ENCODE measurements around the gene MELK.
"Not testable (repeated sequence)": the region's sequence is repeated elsewhere in the genome, so short reads cannot be mapped to it uniquely, and the experiment has no call there.

Gene MELK

DNA sequence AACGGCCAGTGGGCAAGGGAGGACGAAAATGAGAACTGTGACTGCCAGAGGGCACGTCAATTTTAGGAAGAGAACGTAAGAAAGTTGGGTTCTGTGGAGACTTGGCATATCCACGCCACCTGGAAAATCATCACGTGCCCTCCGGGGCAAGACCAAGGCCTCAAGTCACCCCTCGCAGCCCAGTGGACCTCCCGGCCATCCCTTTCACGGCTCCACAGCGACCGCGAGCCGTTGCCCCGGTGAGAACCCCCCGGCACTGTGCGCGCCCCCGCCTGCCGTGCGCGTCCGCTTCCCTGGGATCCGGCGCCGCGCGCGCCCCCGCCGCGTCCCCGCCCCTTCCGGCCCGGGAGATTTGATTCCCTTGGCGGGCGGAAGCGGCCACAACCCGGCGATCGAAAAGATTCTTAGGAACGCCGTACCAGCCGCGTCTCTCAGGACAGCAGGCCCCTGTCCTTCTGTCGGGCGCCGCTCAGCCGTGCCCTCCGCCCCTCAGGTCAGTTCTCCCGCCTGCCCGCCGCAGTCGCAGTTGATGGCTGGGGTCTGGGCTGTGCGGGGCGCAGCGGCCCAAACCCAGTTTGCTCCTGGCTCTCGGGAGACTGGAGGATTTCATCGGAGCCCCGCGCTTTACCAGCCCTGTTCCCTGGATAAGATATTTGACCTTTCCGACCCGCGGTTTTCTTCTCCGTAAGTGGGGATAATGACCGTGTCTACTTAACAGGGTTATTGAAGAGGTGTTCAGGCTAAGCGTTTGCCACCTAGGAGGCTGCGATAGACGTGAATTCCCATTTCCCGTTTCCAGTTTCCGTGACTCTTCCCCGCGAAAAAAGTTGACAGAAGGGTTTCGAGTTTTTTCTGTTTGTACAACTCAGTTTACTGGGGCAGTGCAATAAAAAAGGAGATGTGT lies at the start of gene MELK:
MELK (plus strand) TSS at position 381 of the 904 bp plus-strand sequence. CDS start 8,787 bp downstream, outside the sequence.
- in situ Hi-C loops (cut with HindIII; ENCODE audit: low sequenced_read_pairs), result no loop called here

DNA sequence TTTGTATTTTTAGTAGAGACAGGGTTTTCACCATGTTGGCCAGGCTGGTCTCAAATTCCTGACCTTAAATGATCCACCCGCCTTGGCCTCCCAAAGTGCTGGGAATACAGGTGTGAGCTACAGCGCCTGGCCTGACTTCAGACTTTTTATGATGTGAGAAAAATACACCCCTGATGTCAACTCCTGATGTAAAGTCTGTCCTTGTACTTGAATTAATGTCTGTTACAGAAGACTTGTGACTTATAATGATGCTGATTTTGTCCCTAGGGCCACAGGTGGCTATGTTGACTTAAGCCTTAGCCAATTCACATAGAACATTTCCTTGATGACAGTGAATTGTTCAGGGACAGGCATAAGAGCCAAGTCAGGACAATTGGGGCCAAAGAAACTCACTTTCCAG lies 42.5 kb upstream of the MELK start:
- H3K4me3 ChIP-seq (ENCODE audit: low read depth, low read length), result no peak overlapping the region
- in situ Hi-C loops (cut with HindIII; ENCODE audit: low sequenced_read_pairs), result no loop called here
- TF ChIP-seq, protein P1, sequence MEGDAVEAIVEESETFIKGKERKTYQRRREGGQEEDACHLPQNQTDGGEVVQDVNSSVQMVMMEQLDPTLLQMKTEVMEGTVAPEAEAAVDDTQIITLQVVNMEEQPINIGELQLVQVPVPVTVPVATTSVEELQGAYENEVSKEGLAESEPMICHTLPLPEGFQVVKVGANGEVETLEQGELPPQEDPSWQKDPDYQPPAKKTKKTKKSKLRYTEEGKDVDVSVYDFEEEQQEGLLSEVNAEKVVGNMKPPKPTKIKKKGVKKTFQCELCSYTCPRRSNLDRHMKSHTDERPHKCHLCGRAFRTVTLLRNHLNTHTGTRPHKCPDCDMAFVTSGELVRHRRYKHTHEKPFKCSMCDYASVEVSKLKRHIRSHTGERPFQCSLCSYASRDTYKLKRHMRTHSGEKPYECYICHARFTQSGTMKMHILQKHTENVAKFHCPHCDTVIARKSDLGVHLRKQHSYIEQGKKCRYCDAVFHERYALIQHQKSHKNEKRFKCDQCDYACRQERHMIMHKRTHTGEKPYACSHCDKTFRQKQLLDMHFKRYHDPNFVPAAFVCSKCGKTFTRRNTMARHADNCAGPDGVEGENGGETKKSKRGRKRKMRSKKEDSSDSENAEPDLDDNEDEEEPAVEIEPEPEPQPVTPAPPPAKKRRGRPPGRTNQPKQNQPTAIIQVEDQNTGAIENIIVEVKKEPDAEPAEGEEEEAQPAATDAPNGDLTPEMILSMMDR (IDR thresholded peaks at IDR 0.05; ENCODE audit: low read depth, low read length, missing control alignments), result no peak
- DNase-seq (ENCODE audit: low read depth), result no peak

More for the DNA sequence above, at the start of gene MELK:
- peak within 1 kb of the TSS; percentile 95 for H3K4me3 ChIP-seq (ENCODE audit: low read depth, low read length)
- DNase-seq (ENCODE audit: low read depth), result peak; percentile 32
- TF ChIP-seq, protein P1 (IDR thresholded peaks at IDR 0.05; ENCODE audit: low read depth, low read length, missing control alignments), result no peak

DNA sequence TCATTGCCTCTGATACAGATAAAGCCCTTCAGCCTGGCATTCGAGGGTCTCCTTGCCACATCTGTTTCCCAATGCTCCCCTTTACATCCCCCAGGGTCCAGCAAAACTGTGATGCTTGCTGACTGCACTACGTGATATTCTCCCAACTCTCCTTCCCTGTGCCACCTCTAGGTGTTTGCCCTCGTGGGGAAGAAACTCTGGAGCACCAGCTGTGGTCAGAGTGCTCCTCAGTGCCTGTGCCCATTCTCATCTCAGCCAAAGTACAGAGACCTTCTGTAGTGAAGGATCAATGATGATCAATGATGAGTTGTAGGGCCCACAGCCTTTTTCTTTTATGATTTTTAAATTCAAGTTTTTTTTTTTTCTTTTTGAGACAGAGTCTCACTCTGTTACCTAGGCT lies 40.3 kb upstream of the MELK start:
- TF ChIP-seq, protein P1 (IDR thresholded peaks at IDR 0.05; ENCODE audit: low read depth, low read length, missing control alignments), result no peak
- DNase-seq (ENCODE audit: low read depth), result no peak
- in situ Hi-C loops (cut with HindIII; ENCODE audit: low sequenced_read_pairs), result no loop called here
- no peak overlapping the region for H3K4me3 ChIP-seq (ENCODE audit: low read depth, low read length)

DNA sequence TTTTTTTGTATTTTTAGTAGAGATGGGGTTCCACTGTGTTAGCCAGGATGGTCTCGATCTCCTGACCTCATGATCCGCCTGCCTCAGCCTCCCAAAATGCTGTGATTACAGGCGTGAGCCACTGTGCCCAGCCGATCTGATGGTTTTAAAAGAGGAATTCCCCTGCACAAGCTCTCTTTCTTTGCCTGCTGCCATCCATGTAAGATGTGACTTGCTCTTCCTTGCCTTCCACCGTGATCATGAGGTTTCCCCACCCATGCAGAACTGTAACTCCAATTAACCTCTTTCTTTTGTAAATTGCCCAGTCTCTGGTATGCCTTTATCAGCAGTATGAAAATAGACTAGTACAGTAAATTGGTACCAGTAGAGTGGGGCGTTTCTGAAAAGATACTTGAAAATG lies 39.0 kb upstream of the MELK start:
- DNase-seq (ENCODE audit: low read depth); in situ Hi-C loops (cut with HindIII; ENCODE audit: low sequenced_read_pairs); H3K4me3 ChIP-seq (ENCODE audit: low read depth, low read length): not testable (repeated sequence)

DNA sequence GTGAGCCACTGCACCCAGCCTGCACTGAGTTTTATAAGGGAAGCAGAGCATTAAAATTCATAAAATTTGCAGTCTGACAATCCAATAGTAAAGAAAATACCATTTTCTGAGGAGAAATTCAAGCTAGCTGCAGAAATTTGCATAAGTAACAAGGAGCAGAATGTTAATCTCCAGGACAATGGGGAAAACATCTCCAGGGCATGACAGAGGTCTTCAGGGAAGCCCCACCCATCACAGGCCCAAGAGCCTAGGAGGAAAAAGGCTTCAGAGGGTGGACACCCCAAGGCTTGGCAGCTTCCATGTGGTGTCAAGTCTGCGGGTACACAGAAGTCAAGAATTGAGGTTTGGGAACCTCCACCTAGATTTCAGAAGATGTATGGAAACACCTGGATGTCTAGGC lies 37.6 kb upstream of the MELK start:
- in situ Hi-C loops (cut with HindIII; ENCODE audit: low sequenced_read_pairs), result no loop called here
- TF ChIP-seq, protein P1 (IDR thresholded peaks at IDR 0.05; ENCODE audit: low read depth, low read length, missing control alignments), result no peak
- no peak for DNase-seq (ENCODE audit: low read depth)
- H3K4me3 ChIP-seq (ENCODE audit: low read depth, low read length), result no peak overlapping the region

DNA sequence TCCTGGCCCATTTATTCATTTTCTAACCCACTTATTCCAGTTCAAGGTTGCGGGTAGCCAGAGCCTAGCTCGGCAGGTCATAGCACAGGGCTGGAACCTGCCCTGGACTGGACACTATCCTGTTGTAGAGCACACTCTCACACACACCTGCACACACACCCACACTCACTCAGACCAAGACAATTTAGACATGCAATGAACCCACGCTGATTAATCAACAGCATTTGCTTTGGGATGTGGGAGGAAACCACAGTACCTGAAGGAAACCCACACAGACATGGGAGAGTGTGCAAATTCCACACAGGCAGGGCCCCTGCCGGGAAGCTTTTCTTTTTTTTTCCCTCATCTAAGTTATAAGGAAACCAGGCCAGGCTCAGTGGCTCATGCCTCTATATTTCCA lies 34.8 kb upstream of the MELK start:
- TF ChIP-seq, protein P1 (IDR thresholded peaks at IDR 0.05; ENCODE audit: low read depth, low read length, missing control alignments), result no peak
- in situ Hi-C loops (cut with HindIII; ENCODE audit: low sequenced_read_pairs), result no loop called here
- no peak for DNase-seq (ENCODE audit: low read depth)
- H3K4me3 ChIP-seq (ENCODE audit: low read depth, low read length), result no peak overlapping the region

DNA sequence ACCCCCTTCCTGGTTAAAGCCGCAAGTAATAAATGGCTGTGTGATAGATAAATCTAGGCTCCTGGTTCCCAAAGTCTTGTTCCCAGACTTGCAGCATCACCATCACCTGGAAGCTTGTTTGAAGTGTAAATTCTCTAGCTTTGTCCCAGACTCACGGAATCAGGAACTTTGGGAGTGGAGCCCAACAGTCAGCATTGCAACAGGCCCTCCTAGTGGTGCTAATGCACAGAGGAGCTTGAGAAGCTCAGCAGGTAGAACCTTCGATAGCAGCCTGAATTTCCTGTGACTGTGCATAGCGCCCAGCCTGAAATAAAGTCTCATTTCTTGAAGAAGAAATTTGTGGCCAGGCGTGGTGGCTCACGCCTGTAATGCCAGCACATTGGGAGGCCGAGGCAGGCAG lies 30.3 kb upstream of the MELK start:
- TF ChIP-seq, protein P1 (IDR thresholded peaks at IDR 0.05; ENCODE audit: low read depth, low read length, missing control alignments), result no peak
- no peak for DNase-seq (ENCODE audit: low read depth)
- no peak overlapping the region for H3K4me3 ChIP-seq (ENCODE audit: low read depth, low read length)
- in situ Hi-C loops (cut with HindIII; ENCODE audit: low sequenced_read_pairs), result no loop called here

Measured in astrocyte of the cerebellum (primary cell).